ENCODE results near the gene CETP. TPM values are rescaled to one million over a fixed set of nuclear protein-coding genes. Genes with fewer than 3 reads are reported as not detected.
A peak's percentile ranks its signal among the peaks of the same experiment; 100 is the strongest.

Gene CETP
- polyA plus RNA-seq, 1 donor (not counting 4 experiments of a cell fraction or from before 2014, with no cell fraction given), result not detected

DNA sequence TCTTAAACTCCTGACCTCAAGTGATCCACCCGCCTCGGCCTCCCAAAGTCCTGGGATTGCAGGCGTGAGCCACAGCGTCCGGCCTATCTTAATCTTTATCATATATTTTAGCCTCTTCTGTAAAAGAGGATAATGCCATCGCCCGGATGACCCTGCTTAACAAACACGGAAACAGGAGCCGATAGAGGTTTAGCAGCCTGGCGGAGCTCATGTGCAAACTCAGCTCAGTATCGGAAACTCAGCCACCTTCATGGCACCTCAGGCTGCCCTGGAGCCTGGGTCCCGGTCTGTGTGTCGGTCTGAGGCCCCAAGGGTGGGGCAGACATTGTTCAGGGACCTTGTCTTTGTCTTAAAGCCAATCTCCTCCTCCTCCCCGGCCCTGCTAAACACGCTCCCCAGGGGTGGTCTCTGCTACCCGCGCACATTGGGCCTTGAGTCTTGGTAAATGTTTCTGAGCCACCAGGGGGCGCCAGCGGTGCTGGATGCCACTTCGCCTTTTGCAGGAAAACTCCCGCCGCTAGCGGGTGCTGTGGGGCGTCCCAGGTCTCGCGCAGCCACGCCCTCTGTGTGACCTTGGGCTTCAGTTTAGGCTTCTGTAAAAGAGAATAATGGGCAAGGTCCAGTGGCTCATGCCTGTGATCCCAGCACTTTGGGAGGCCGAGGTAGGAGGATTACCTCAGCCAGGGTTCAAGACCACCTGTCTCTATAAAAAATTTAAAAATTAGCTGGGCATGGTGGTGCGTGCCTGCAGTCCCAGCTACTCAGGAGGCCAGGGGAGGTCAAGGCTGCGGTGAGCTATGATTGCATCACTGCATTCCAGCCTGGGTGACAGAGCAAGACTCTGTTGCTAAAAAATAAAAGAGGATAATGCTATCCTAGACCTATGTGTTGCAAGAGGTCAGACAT, 2.7 kb downstream of the CETP start:
- H3K27ac ChIP-seq (ENCODE audit: control insufficient read depth, insufficient read depth, low read length), result no peak overlapping the region
- H3K36me3 ChIP-seq (ENCODE audit: control insufficient read depth in 2 of 2, extremely low read depth in 1 of 2, insufficient read depth in 2 of 2, low read length in 2 of 2), result no peaks in the 10 kb centered on the region
- dilution Hi-C loops (cut with MboI; ENCODE audit: extremely low pct_ligation_motif_present, low sequenced_read_pairs), result no loop called here

DNA sequence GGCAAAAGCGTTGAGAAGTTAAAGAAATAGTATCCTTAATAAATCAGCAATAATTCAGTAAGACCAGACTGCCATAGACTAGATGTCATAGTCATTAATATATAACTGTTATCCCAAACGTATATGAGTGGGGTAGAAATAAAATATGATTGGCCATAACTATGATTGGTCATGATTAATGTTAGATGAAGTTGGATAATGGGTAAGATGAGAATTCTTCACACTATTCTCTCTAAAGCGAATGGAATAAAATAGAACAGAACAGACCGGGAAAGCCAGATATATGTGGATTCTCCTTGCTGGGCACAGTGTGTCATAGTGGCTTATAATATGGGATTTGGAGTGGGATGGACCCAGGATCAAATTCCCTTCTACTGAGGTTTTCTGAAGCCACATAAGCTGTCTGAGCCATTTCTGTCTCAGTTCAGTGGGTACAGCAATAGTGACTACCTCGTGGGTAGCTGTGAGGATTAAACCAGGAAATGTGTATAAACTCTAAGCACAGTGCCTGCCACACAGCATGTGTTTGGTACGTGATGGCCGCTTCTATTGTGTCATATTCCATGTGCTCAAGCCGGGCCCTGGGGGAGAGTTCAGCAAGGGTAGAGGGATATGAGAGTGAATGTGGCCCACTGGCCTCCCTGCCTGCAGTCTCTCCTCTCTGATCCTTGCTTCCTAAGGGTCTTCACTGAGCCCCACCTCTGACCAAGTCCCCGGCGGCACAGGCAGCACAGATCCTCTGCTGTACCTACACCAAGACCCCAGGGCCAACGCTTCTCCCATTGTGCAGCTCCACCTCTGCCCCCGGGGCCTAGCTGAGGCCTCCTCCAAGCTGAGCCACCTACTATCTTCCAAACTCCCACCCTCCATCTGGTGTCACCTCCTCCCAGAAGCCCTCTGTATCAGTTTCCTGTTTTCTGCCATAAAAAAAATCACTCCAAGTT, 3.7 kb downstream of the CETP start:
- Histone ChIP-seq H3K4me3 (ENCODE audit: control insufficient read depth in 2 of 3, extremely low read depth in 1 of 3, insufficient read depth in 2 of 3, low read depth in 1 of 3, low read length in 3 of 3) (no peak overlapping the region), H3K4me1 (ENCODE audit: control insufficient read depth, extremely low read depth, insufficient read depth, low read length) (no peaks in the 10 kb centered on the region), H3K9ac (ENCODE audit: control insufficient read depth, extremely low read depth, insufficient read depth, low read length) (no peak overlapping the region), H3K9me3 (ENCODE audit: control insufficient read depth, low read depth, low read length) (no peaks in the 10 kb centered on the region), H3K27ac (ENCODE audit: control insufficient read depth, insufficient read depth, low read length) (no peak overlapping the region), H3K4me2 (ENCODE audit: control insufficient read depth, extremely low read depth, insufficient read depth, low read depth, low read length) (no peak overlapping the region), H3K79me2 (ENCODE audit: control insufficient read depth, insufficient read depth, low read length) (no peaks in the 10 kb centered on the region), H3K36me3 (ENCODE audit: control insufficient read depth in 2 of 2, extremely low read depth in 1 of 2, insufficient read depth in 2 of 2, low read length in 2 of 2) (no peaks in the 10 kb centered on the region), H4K20me1 (ENCODE audit: control insufficient read depth, extremely low read depth, insufficient read depth, low read length) (no peaks in the 10 kb centered on the region), H3K27me3 (ENCODE audit: control insufficient read depth, extremely low read depth, insufficient read depth, low read length) (no peaks in the 10 kb centered on the region), H3K9me1 (ENCODE audit: control insufficient read depth, extremely low read depth, insufficient read depth, low read length) (no peaks in the 10 kb centered on the region), H2AFZ (ENCODE audit: control insufficient read depth, low read length) (no peak overlapping the region)
- DNase-seq (ENCODE audit: low read depth, low spot score) (no peak), FAIRE-seq (no peak)
- dilution Hi-C loops (cut with MboI; ENCODE audit: extremely low pct_ligation_motif_present, low sequenced_read_pairs), result no loop called here
- TF ChIP-seq, protein P1, sequence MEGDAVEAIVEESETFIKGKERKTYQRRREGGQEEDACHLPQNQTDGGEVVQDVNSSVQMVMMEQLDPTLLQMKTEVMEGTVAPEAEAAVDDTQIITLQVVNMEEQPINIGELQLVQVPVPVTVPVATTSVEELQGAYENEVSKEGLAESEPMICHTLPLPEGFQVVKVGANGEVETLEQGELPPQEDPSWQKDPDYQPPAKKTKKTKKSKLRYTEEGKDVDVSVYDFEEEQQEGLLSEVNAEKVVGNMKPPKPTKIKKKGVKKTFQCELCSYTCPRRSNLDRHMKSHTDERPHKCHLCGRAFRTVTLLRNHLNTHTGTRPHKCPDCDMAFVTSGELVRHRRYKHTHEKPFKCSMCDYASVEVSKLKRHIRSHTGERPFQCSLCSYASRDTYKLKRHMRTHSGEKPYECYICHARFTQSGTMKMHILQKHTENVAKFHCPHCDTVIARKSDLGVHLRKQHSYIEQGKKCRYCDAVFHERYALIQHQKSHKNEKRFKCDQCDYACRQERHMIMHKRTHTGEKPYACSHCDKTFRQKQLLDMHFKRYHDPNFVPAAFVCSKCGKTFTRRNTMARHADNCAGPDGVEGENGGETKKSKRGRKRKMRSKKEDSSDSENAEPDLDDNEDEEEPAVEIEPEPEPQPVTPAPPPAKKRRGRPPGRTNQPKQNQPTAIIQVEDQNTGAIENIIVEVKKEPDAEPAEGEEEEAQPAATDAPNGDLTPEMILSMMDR (optimal IDR thresholded peaks at IDR 0.05 in 1 of 3, IDR thresholded peaks at IDR 0.05 in 1 of 3, conservative IDR thresholded peaks at IDR 0.05 in 1 of 3; ENCODE audit: extremely low read depth in 1 of 3, insufficient read depth in 2 of 3, low read length in 3 of 3), result no peak
- TF ChIP-seq EZH2 (IDR thresholded peaks at IDR 0.05; ENCODE audit: low read length), result no peak

More for the DNA sequence above, 2.7 kb downstream of the CETP start:
- DNase-seq (ENCODE audit: low read depth, low spot score) (no peak), FAIRE-seq (peak; percentile 39)
- Histone ChIP-seq H4K20me1 (ENCODE audit: control insufficient read depth, extremely low read depth, insufficient read depth, low read length) (no peaks in the 10 kb centered on the region), H2AFZ (ENCODE audit: control insufficient read depth, low read length) (no peak overlapping the region), H3K27me3 (ENCODE audit: control insufficient read depth, extremely low read depth, insufficient read depth, low read length) (no peaks in the 10 kb centered on the region), H3K9me3 (ENCODE audit: control insufficient read depth, low read depth, low read length) (no peaks in the 10 kb centered on the region), H3K4me2 (ENCODE audit: control insufficient read depth, extremely low read depth, insufficient read depth, low read depth, low read length) (no peak overlapping the region), H3K9ac (ENCODE audit: control insufficient read depth, extremely low read depth, insufficient read depth, low read length) (no peak overlapping the region), H3K4me1 (ENCODE audit: control insufficient read depth, extremely low read depth, insufficient read depth, low read length) (no peaks in the 10 kb centered on the region), H3K9me1 (ENCODE audit: control insufficient read depth, extremely low read depth, insufficient read depth, low read length) (no peaks in the 10 kb centered on the region), H3K4me3 (ENCODE audit: control insufficient read depth in 2 of 3, extremely low read depth in 1 of 3, insufficient read depth in 2 of 3, low read depth in 1 of 3, low read length in 3 of 3) (no peak overlapping the region), H3K79me2 (ENCODE audit: control insufficient read depth, insufficient read depth, low read length) (no peaks in the 10 kb centered on the region)
- no peak for TF ChIP-seq EZH2 (IDR thresholded peaks at IDR 0.05; ENCODE audit: low read length)
- TF ChIP-seq, protein P1 (optimal IDR thresholded peaks at IDR 0.05 in 1 of 3, IDR thresholded peaks at IDR 0.05 in 1 of 3, conservative IDR thresholded peaks at IDR 0.05 in 1 of 3; ENCODE audit: extremely low read depth in 1 of 3, insufficient read depth in 2 of 3, low read length in 3 of 3), result peak; percentile 95 to 99 (median 95)
